HG02623 (cell line): ENCODE data around the gene MFAP4.
"Not testable (repeated sequence)": the region's sequence is repeated elsewhere in the genome, so short reads cannot be mapped to it uniquely, and the experiment has no call there.

Source experiments
- ATAC-seq: cut with Tn5 transposase; IDR thresholded peaks from one replicate; pipeline ENCODE4 v1.9.1; 2021; ENCODE audit warnings: moderate library complexity; ENCODE audit not compliant: unreplicated experiment

The MFAP4 gene

GRCh38 chr17:19354748-19355147, 32.2 kb downstream of the MFAP4 start:
- no peak for ATAC-seq

GRCh38 chr17:19353401-19353800, 33.6 kb downstream of the MFAP4 start:
- ATAC-seq, result not testable (repeated sequence)

- no peak for ATAC-seq
Observed at GRCh38 chr17:19348806-19349205, 38.2 kb downstream of the MFAP4 start.

- ATAC-seq, result no peak
Observed at GRCh38 chr17:19348081-19348650, 38.8 kb downstream of the MFAP4 start.

- no peak for ATAC-seq
Observed at GRCh38 chr17:19347323-19348080, 39.5 kb downstream of the MFAP4 start.

- ATAC-seq, result no peak
Observed at GRCh38 chr17:19346351-19347255, 40.4 kb downstream of the MFAP4 start.

- no peak for ATAC-seq
Observed at GRCh38 chr17:19345486-19346350, 41.3 kb downstream of the MFAP4 start.

GRCh38 chr17:19345067-19345460, 41.9 kb downstream of the MFAP4 start:
- ATAC-seq, result no peak

GRCh38 chr17:19344311-19345066, 42.5 kb downstream of the MFAP4 start:
- ATAC-seq, result no peak

GRCh38 chr17:19343671-19344151, 43.3 kb downstream of the MFAP4 start:
- ATAC-seq, result no peak

GRCh38 chr17:19343256-19343630, 43.7 kb downstream of the MFAP4 start:
- ATAC-seq, result no peak

GRCh38 chr17:19342611-19343255, 44.3 kb downstream of the MFAP4 start:
- no peak for ATAC-seq

GRCh38 chr17:19341641-19342610, 45.1 kb downstream of the MFAP4 start:
- ATAC-seq, result no peak

- no peak for ATAC-seq
Observed at GRCh38 chr17:19341211-19341631, 45.8 kb downstream of the MFAP4 start.

- no peak for ATAC-seq
Observed at GRCh38 chr17:19339341-19339815, 47.6 kb downstream of the MFAP4 start.

- no peak for ATAC-seq
Observed at GRCh38 chr17:19338031-19338990, 48.7 kb downstream of the MFAP4 start.

GRCh38 chr17:19337712-19338023, 49.3 kb downstream of the MFAP4 start:
- no peak for ATAC-seq
